OCI-LY7 (cell line): ENCODE results near the gene TSNAX.

ENCODE experiments used
- CTCF ChIP-seq: fragments of 200-600 bp; sonication (generic); conservative IDR thresholded peaks from 2 replicates; pipeline ENCODE4 v1.5.1; 2014; ENCODE audit warnings: mild to moderate bottlenecking, antibody characterized with exemption, low read length, moderate library complexity, mixed read lengths
- EZH2phosphoT487 ChIP-seq: fragments of 200-600 bp; sonication (generic); IDR thresholded peaks from 2 replicates; pipeline ENCODE4 v1.6.1; 2018; ENCODE audit warnings: low read depth, borderline replicate concordance, mild to moderate bottlenecking, mixed run types, antibody characterized with exemption, low read length, moderate library complexity, mixed read lengths

GRCh38 chr1:231485029-231485784, 43.3 kb upstream of the TSNAX start:
- no peak for TF ChIP-seq EZH2phosphoT487
- no peak for TF ChIP-seq CTCF
